Endothelial cell of umbilical vein (primary cell): ENCODE results near the gene CLDN6.

ENCODE experiments used
- CTCF ChIP-seq, 2 donors: IDR thresholded peaks; 1 replicate in 1 of 2; 2 replicates in 1 of 2; pipeline ENCODE4 v1.5.1; 2011; ENCODE audit warnings: low read length in 2 of 2, mild to moderate bottlenecking in 2 of 2, moderate library complexity in 2 of 2, control low read depth in 1 of 2, inconsistent platforms in 1 of 2, low read depth in 1 of 2; ENCODE audit not compliant: insufficient read depth in 1 of 2; ENCODE audit errors: extremely low read depth in 1 of 2
- POLR2AphosphoS5 ChIP-seq: IDR thresholded peaks from 2 replicates; pipeline ENCODE4 v1.6.1; 2012; ENCODE audit warnings: low read depth, mild to moderate bottlenecking, control low read depth, low read length, moderate library complexity; ENCODE audit not compliant: insufficient read depth

DNA sequence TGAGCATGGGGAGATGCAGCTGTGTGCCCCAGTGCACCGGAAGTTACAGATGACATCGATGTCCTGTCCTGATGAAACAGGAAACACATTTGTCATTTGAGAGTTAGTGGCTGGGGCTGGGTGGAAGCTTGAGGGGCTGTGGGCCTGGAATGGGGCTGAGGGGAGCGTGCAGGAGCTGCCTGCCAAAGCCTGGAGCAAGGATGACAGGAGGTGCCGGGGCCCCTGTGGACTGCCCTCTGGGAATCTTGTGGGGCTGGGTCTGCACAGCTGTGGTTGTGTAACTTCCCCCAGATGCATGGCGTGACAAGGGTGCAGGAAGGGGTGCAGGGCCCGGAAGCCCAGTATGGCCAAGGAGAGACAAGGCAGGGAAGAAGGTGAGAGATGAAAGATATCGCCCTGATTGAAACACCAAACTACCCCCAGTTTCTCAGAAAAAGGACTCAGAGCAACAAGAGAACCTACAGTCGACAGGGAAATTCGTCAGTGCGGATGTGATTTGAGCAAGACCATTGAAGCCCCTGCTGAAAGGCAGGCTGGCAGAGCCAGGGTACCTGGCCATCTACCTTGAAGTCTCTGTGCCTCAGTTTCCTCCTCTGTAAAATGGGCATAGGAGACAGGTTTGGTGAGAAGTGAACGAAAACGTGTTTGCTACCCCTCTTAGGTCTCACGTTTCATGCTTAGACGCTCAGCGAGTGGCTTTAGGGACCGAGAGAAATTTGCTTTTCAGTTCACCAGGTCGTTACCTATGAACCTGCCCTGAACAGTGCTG, 37.2 kb upstream of the CLDN6 start:
- no peak for TF ChIP-seq POLR2AphosphoS5
- TF ChIP-seq CTCF (IDR thresholded peaks at IDR 0.05; ENCODE audit: extremely low read depth in 1 of 2, insufficient read depth in 1 of 2, low read depth in 1 of 2, low read length in 2 of 2): no peak
